ENCODE measurements around the gene TBX5.

TBX5 gene

GRCh38 chr12:114405519-114406271 lies at the start of gene TBX5:
TSS of gene TBX5 (minus strand) at chr12:114406144. CDS start at chr12:114403898, 2,246 bp downstream.
- no peak for DNase-seq (ENCODE audit: low read depth in 1 of 2, low spot score in 1 of 2)

- DNase-seq (ENCODE audit: low read depth in 1 of 2, low spot score in 1 of 2): no peak
These were observed 45.7 kb upstream of the TBX5 start for GRCh38 chr12:114451657-114452056.

GRCh38 chr12:114450515-114451300 lies 44.8 kb upstream of the TBX5 start:
- DNase-seq (ENCODE audit: low read depth in 1 of 2, low spot score in 1 of 2): no peak

GRCh38 chr12:114450019-114450418 lies 44.1 kb upstream of the TBX5 start:
- DNase-seq (ENCODE audit: low read depth in 1 of 2, low spot score in 1 of 2): no peak

GRCh38 chr12:114448618-114448933 lies 42.6 kb upstream of the TBX5 start:
- DNase-seq (ENCODE audit: low read depth in 1 of 2, low spot score in 1 of 2): no peak

GRCh38 chr12:114447799-114448617 lies 42.1 kb upstream of the TBX5 start:
- no peak for DNase-seq (ENCODE audit: low read depth in 1 of 2, low spot score in 1 of 2)

- no peak for DNase-seq (ENCODE audit: low read depth in 1 of 2, low spot score in 1 of 2)
These were observed 41.4 kb upstream of the TBX5 start for GRCh38 chr12:114447274-114447716.

- no peak for DNase-seq (ENCODE audit: low read depth in 1 of 2, low spot score in 1 of 2)
These were observed 39.7 kb upstream of the TBX5 start for GRCh38 chr12:114445401-114446323.

- DNase-seq (ENCODE audit: low read depth in 1 of 2, low spot score in 1 of 2): no peak
These were observed 38.7 kb upstream of the TBX5 start for GRCh38 chr12:114444422-114445279.

- DNase-seq (ENCODE audit: low read depth in 1 of 2, low spot score in 1 of 2): no peak
These were observed 37.9 kb upstream of the TBX5 start for GRCh38 chr12:114443607-114444421.

- no peak for DNase-seq (ENCODE audit: low read depth in 1 of 2, low spot score in 1 of 2)
These were observed 36.6 kb upstream of the TBX5 start for GRCh38 chr12:114442578-114442977.

- DNase-seq (ENCODE audit: low read depth in 1 of 2, low spot score in 1 of 2): no peak
These were observed 35.6 kb upstream of the TBX5 start for GRCh38 chr12:114441545-114441944.

GRCh38 chr12:114441039-114441383 lies 35.1 kb upstream of the TBX5 start:
- DNase-seq (ENCODE audit: low read depth in 1 of 2, low spot score in 1 of 2): no peak

- no peak for DNase-seq (ENCODE audit: low read depth in 1 of 2, low spot score in 1 of 2)
These were observed 34.5 kb upstream of the TBX5 start for GRCh38 chr12:114440270-114441038.

GRCh38 chr12:114439817-114440216 lies 33.9 kb upstream of the TBX5 start:
- DNase-seq (ENCODE audit: low read depth in 1 of 2, low spot score in 1 of 2): no peak

- no peak for DNase-seq (ENCODE audit: low read depth in 1 of 2, low spot score in 1 of 2)
These were observed 33.3 kb upstream of the TBX5 start for GRCh38 chr12:114439261-114439683.

- DNase-seq (ENCODE audit: low read depth in 1 of 2, low spot score in 1 of 2): no peak
These were observed 32.8 kb upstream of the TBX5 start for GRCh38 chr12:114438635-114439256.

GRCh38 chr12:114434341-114434740 lies 28.4 kb upstream of the TBX5 start:
- DNase-seq (ENCODE audit: low read depth in 1 of 2, low spot score in 1 of 2): no peak
